Measurements from ENCODE around the gene PIGW.

The PIGW gene

DNA sequence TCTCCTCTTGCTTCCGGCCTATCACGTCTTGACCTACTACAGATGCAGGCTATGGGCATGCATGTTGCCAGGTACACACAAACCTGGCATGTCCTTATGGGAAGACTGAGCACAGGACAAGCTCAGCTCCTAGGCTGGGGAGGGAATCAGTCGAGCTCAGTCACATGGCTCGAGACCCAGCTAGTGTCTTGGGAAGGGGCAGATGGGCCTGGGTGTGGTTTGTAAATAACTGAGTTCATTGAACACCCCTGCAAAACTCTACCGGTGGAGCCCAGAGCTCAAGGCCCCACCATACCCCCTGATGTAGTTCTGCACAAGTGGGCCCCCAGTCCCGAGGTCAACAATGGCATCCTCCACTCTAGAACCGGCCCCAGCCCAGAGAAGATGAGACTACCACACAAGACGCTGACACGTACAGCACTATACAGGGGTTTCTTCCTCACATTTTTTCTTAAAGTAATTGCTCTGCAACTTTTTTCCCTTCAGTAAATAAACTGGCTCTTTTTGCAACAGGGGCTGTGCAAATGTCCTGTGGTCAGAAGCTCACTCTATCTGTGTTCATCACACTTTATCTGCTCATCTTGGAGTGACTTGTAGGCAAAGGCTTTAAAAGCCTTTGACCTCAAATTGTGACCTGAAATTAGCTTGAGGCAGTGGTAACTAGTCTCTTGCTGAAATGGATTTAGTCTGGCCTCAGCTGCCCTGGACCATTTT is 25.4 kb upstream of the PIGW start:
- DNase-seq = no peak

DNA sequence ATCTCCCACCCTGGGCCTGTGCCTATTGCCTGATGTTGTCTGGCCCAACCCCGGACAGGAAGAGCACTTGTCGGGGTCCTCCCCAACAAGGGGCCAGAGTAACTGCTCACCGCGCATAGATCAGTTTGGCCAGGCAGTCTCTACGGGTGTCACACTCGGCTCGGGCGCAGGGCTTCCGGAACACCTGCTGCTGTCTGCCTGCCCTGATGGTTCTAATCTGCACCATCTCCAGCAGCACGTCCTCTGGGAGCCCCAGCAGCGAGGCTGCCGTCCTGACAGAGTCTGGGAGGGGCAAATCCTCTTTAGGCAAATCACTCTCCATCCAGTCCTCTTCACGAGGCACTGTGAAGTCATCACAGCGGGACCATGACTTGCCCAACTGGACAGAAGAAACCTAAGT is 24.2 kb upstream of the PIGW start:
- no peak for DNase-seq

DNA sequence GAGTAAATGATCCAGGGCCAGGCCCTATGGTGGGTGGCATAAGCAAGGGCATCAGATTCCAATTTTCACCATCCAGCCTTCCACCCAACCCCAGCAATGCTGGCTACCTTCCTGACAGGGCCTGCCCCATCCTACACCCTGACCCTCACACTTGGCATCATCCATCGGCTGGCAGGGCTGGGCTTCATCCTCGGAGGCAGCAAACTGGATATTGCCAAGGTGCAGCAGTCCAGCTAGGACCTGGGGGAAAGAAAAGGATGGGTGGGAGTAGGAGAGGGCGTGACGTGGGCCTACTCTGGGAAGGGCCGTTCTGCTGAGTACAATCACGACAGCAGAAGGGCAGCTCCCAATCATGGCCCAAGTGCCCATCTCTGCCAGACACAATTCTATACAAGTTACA is 23.6 kb upstream of the PIGW start:
- DNase-seq = no peak

DNA sequence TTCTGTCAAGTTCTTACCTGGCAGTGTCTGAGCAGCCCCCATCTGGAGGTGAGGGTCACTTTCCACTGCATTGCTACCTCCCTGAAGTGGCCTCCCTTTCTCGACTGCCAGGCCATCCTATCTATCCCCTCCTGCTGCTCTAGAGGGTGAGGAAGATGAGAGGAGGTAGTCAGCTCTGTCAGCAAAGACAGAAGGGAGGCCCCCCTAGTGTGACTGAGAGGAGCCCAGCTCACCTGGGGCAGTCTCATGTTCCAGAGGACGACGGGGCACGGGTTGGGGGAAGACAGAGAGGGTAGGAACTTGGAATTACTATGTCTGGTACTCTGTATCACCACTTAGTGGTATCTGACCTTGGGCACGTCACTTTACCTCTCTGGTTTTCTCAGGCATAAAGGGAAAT is 22.1 kb upstream of the PIGW start:
- DNase-seq = no peak

DNA sequence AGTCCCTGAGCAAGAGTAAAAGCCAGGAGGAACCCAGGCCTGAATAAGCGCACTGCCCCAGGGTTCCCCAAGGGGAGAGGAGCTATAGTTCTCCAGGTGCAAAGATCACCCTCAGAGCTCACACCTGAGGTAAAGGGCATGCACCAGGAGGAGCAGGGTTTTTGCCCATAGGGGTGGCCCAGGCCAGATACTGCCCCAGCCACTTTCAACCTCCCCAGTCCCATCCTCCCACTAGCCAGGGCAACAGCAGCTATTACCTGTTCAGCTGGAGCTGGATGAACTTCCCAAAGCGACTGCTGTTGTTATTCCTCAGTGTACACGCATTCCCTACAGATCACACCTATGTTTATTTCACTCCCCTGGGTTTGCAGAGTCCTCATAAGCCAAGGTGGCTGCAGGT is 19.9 kb upstream of the PIGW start:
- DNase-seq = no peak

DNA sequence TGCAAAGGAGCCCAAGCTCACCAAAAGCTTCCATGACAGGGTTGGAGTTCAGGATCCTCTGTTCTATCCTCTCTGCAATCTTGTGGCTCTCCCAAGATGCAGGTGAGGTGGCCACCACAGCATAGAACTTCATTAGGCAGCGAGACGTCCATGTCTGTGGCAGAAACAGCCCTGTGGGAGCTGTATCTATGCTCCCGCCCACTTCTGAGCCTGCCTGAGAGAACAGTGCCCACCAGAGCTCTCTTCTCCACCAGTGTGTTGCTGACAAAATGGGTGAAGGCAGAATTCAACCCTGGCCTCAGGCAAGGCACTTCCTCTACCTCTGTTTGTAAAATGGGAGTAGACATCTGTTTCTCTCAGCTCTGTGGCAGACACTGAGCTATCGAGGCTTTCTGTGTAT is 18.9 kb upstream of the PIGW start:
- no peak for DNase-seq

DNA sequence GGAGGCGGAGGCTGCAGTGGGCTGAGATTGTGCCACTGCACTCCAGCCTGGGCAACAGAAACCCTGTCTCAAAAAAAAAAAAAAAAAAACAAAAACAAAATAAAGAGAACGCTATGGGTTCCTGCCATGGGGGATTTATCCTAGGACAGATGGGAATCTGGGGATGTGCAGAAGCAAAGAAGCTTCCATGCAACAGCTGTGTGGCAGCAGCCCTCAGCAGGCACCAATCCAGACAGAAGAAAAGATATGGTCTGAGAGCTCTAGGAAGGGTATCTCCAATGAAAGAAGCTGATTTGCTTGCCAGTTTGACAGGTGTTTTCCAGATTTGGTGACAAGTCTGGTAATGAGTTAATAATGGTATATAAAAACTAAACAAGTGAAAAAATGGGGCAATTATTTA is 11.7 kb upstream of the PIGW start:
- DNase-seq = no peak

DNA sequence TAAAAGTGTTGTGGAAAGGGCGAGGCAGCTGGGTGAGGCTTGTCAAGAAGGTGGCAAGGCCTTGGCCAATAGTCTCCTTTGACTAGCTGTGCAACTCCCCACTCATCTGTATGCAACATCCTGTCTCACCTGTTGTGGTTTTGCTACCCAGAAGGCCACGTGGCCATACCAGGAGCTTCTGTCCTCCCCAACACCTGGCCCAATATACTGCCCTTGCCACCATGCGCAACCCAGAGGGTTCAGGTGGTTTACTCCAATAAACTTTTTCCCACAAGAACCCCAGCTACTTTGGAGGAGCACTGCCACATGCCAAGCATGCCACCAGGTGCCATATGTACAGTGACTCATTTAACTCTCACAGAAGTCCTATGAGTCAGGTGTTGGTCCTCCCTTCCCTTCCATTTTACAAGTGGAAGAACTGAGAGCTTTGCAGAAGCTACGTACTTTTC is 10.3 kb upstream of the PIGW start:
- peak; percentile 32 for DNase-seq

DNA sequence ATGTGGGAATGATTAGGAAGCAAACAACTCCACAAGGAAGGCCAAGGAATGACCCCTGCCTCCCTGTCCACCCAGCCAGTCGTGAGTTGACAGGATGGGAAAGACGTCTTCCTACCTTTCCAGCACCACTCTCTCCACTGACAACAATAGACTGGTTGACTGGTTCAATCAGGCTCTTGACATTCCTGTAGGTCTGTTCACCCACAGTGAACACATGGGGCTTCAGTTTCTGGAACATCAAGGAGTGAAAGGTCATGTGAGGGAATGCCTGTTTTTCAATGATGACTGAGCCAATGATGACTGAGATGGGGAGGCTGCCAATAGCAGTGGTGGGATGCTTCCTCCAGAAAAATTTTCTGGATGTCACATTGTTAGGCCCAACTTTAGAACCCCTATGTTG is 9.7 kb upstream of the PIGW start:
- DNase-seq = no peak

DNA sequence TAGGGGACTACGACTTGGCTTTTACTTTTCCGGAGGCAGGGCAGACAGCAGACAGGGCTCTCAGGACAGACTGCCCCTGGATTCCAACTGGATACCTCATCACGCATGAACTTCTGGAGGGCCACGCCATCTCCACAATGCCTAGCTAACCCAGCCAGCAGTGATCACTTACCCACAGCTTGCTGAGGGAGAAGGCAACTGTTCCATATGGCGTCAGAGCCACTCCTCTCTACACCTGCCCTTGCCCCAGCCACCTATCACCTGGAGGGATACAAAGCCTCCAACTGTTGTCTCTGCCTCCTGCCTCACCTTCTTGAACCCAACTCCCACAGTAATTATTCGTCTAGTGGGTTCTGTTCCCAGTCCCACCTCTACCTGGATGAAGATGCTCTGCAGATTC is 8.9 kb upstream of the PIGW start:
- no peak for DNase-seq

DNA sequence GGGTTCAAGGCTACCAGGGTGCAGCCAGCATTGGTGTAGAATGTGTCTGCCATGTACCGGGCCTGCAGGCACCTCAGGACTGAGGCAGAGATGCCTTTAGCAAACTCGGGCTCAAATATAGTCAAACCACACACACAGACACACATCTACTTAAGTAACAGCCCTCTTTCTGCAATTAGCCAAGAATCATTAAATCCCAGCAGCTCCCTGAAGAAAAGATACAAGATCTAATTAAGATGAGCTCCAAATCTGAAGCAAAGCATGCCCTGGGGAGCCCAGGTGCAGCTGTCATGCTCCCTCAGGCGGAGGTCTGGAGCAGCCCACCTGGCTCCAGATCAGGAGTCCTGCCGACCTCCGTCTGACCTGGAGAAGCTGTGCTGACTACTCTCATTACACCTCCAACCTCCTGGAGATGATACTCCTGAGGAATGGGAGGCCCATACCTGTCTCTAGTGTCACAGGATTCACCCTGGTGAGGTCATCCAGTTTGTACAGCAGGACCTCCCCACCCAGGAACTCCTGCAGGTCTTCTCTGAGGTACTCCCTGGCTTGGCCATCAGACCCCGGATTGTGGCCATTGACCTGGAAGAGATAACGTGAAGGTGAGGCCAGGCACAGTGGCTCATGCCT is 7.1 kb upstream of the PIGW start:
- no peak for DNase-seq

DNA sequence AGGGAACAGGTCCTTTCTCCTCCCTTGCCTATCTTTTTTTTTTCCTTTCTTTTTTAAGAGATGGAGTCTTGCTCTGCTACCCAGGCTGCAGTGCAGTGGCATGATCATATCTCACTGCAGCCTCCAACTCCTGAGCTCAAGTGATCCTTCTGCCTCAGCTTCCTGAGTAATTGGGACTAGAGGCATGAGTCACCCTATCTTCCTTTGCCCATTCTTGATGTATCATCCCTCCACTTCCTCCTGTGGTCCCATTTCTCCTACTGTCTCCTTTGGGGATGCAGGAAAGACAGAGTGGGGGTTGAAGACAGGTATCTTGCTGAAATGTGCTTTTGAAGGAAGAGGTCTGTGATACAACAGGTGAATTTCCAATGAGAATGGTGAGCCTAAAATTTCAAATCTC is 5.7 kb upstream of the PIGW start:
- DNase-seq = no peak

DNA sequence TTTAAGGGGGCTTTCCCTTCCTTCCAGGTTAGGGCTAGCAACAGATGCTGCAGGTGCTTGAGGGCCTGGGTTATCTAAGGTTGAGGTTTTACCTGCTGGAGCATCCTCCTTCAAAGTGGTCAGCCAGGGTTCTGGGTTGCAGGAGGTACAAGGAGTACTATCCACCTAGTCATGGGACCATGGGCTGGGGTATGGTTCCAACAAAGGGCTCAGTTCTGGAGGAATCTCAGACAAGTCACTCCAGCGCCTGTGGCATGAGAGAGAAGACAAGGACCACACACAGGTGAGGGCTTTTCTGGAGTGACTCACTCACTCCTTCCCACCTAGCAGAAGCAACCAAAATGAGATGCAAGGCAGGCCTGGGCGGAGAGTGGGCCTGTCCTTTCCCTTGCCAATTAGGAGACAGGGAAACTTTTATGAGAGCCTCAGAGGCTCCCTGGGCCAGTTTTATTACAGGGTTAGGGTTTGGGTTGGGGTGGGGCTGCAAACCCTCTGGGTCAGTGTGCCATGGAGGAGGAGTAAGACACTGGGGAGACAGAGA is 2.3 kb upstream of the PIGW start:
- DNase-seq = no peak

DNA sequence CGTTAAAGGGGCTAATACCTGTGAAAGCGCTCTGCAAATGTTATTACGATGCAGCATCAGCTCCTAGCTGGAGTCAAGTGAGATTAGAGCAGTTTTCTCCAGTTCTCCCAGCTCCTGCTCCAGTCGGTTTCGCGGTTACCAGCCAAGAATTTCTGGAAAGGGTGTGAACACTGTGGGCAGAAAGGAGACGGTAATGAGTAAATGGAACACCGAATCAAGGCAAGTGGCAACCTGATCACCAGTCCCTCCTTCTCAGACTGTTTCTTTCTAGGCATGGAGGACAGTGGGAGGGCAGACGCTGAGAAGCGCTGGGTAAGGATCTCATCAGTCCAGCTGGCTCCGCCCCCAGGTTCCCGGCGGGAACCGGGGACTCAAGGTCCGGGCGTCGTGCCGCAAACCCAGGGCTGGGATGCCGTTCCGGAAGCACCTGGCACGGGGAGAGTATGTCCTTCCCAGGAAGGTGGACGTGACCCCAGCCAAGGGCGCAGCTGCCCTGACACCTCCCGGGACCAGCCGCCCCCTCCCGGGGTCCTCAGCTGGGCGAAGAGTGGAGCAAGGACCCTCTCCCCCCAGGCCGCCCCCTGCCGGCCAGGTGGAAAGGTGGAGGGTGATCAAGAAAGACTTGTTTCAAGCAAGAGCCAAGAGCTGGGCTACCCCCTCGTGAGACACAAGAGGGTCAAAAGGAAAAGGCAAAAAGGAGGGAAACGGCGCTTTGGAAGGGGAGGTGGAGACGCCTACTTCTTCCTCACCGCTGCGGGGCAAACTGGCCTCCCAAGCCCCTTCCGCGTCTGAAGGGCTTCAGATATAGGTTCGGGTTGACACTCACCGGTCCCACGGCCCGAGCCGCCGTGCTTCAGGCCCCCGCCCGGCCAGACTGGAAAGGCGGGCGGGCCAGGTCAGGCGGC is 600 bp upstream of the PIGW start:
- peak; percentile 77 for DNase-seq

DNA sequence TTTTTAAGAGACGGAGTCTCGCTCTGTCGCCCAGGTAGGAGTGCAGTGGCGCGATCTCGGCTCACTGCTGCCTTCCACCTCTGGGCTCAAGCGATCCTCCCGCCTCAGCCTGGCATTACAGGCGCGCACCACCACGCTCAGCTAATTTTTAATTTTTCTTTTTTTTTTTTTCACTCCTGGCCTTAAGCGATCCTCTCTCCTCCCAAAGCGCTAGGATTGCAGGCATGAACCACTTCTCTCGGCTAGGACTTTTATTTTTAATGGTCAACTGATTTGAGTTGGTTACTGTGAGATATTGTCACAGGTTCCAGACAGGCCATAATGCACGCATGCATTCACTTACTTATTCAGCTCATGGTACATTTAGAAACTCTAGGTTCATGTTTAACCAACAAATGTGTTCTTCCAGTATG is 888 bp downstream of the PIGW start:
- DNase-seq = no peak

DNA sequence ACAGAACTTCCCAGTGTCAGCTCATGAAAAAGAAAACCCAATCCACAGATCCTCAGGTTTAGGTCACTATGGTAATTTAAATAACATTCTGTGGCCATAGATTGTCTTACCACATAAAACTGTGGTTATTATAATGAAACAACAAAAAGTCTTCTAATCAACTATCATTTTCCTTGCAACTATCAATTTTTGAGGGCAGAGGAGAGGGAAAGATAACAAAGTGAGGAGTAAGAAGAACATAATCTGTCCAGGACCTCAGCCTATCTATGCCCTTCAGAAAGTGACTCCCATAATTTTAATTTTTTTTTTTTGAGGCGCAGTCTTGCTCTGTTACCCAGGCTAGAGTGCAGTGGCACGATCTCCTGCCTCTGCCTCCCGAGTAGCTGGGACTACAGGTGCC is 5.9 kb downstream of the PIGW start:
- no peak for DNase-seq

DNA sequence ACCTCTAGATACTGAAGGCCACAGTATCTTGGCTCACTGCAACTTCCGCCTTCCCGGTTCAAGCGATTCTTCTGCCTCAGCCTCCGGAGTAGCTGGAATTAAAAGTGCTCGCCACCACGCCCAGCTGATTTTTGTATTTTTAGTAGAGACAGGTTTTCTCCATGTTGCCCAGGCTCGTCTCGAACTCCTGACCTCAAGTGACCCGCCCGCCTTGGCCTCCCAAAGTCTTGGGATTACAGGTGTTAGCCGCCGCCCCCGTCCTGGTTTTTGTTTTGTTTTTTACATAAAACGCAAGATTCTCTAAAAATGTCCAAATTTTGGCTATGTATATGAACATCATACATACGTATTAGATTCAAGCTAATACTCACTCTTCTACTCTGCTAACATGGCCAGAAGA is 8.0 kb downstream of the PIGW start:
- DNase-seq = no peak

DNA sequence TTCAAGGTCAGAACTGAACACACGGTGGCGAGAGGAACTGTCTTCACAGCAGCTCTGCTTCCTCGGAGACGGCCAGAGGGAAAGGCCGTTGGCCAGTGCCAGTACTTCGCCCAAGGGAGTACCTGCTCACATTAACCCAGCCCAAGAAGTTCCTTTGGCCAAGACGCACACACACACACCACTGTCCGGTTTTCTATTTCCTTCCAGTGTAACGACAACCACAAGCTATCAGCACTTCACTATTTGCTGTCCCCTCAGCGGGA is 9.2 kb downstream of the PIGW start:
- no peak for DNase-seq

DNA sequence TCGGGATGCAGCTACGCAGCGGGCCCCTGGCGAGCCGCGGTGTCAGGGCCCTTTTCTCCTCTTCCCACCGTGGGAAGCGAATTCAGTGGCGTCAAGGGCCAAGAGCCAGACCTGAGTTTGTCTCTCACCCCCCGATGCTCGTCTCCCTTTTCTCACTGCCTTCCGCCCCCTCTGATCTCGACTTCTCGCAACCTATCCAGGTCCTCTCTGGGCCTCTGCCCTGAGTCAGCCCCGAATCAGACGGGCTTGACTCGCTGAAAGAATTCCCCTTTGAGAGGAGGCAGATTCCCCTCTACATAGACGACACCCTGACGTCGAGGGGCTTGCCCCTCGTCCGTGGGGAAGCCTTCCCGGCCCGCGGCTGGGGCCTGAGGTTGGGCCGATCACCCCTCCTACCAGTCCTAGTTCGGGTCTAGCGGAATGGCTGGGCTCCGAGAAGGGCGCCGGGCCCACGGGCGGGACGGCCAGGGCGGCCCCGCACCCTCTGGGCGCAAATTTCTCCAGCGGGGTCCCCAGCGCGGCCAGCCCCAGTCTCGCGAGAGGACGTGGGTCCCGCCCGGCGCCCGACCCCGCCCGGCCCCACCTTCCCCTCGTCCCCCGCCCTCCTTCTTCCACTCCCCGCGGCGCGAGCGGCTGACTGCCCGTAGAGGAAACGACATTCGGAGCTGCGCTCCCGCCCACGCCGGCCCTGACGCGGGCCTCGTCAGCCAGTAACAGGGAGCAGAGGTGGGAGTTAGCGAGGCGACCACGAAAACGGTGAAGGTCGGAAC is 9.7 kb downstream of the PIGW start, which contains the start of gene GGNBP2:
GGNBP2 (plus strand) TSS at position 613 of the 770 bp plus-strand sequence. CDS start 806 bp downstream, outside the sequence.
- peak; percentile 94 for DNase-seq

DNA sequence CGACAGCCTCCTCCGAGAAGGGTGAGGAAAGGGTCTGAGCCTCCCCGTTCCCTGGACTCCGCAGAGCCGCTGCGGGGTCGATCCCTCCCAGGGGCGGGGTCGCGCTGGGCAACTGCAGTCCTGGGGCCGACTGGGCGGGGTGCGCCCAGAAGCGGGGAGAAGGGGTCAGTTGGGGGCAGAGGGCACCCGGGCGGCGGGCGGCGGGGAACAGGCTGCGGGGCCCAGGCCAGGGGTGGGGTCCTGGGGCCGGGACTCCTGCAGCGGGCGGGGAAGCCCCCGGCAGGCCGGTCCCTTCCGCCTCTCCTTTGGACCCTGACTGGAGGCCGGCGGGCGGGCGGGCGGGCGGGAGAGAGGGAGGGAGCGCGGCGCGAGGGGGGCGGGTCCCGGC is 10.3 kb downstream of the PIGW start:
- DNase-seq = no peak

DNA sequence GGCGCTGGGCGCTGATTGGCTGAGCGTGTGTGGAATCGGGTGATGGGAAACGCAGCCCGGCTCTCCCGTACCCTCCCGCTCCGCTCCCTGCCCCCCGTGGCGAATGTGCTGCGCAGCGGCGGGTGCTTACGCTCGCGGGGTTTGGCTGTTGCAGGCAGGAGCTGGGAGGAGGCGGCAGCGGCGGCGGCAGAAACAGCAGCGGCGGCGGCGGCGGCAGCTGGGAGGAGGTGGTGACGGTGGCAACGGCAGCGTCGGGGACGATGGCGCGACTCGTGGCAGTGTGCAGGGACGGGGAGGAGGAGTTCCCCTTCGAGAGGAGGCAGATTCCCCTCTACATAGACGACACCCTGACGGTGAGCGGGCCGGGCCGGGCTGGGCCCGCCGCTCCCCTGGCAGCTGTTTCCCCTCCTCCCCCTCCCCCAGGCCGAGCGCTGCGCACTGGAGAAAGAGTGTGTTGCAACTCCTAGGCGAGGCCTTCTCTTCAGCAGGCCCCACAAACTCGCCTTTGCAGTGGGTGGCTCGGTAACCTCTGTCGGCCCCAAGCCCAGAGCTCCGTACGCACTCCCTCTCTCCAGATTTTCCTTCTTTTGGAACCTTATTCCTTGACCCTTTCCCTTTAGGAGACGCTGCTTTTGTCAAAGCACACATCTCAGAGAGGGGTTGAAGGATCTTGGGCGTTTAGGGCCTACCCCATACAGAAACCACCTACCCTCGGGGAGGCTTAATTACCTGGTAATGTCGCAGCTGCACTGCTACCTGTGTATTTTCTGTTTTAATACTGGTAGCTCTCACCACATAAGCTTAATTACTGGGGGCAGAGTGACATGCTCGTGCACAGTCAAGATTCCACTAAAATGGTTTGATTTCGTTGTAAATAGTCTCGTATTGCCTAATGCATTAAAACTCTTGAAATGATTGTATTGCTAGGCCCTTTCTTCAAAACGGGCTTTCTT is 11.0 kb downstream of the PIGW start:
- peak; percentile 97 for DNase-seq
